ENCODE data around the gene CYFIP2.

The CYFIP2 gene

GRCh38 chr5:157362982-157363381, 97.1 kb downstream of the CYFIP2 start:
- no peaks in the 10 kb centered on the region for H3K9me3 ChIP-seq (ENCODE audit: severe bottlenecking)
- no peak for TF ChIP-seq CTCF (IDR thresholded peaks at IDR 0.05; ENCODE audit: low read depth, low read length)
- H3K27me3 ChIP-seq (ENCODE audit: insufficient read depth, low read depth, severe bottlenecking) = no peaks in the 10 kb centered on the region
- DNase-seq = no peak
- no peak overlapping the region for H3K4me3 ChIP-seq (ENCODE audit: low read depth, low read length)
- peaks cover 36% of the 10 kb centered on the region for H3K36me3 ChIP-seq
- no peak overlapping the region for H3K27ac ChIP-seq

GRCh38 chr5:157365732-157366131, 99.8 kb downstream of the CYFIP2 start:
- peaks cover 27% of the 10 kb centered on the region for H3K36me3 ChIP-seq
- H3K27me3 ChIP-seq (ENCODE audit: insufficient read depth, low read depth, severe bottlenecking) = no peaks in the 10 kb centered on the region
- no peak overlapping the region for H3K4me3 ChIP-seq (ENCODE audit: low read depth, low read length)
- no peak for TF ChIP-seq CTCF (IDR thresholded peaks at IDR 0.05; ENCODE audit: low read depth, low read length)
- no peak for DNase-seq
- H3K27ac ChIP-seq = no peak overlapping the region
- H3K9me3 ChIP-seq (ENCODE audit: severe bottlenecking) = no peaks in the 10 kb centered on the region

GRCh38 chr5:157366741-157367674, 101.1 kb downstream of the CYFIP2 start:
- Histone ChIP-seq H3K9me3 (ENCODE audit: severe bottlenecking) (no peaks in the 10 kb centered on the region), H3K36me3 (peaks cover 15% of the 10 kb centered on the region), H3K27me3 (ENCODE audit: insufficient read depth, low read depth, severe bottlenecking) (no peaks in the 10 kb centered on the region), H3K27ac (no peak overlapping the region), H3K4me3 (ENCODE audit: low read depth, low read length) (no peak overlapping the region)
- no peak for DNase-seq
- TF ChIP-seq CTCF (IDR thresholded peaks at IDR 0.05; ENCODE audit: low read depth, low read length) = peak; percentile 47

- H3K36me3 ChIP-seq = peaks cover 5% of the 10 kb centered on the region
- no peak overlapping the region for H3K4me3 ChIP-seq (ENCODE audit: low read depth, low read length)
- no peak for TF ChIP-seq CTCF (IDR thresholded peaks at IDR 0.05; ENCODE audit: low read depth, low read length)
- no peaks in the 10 kb centered on the region for H3K9me3 ChIP-seq (ENCODE audit: severe bottlenecking)
- H3K27ac ChIP-seq = no peak overlapping the region
- no peaks in the 10 kb centered on the region for H3K27me3 ChIP-seq (ENCODE audit: insufficient read depth, low read depth, severe bottlenecking)
- DNase-seq = no peak
Measured at GRCh38 chr5:157369507-157369906, 103.6 kb downstream of the CYFIP2 start.

GRCh38 chr5:157370967-157371366, 105.0 kb downstream of the CYFIP2 start:
- H3K36me3 ChIP-seq = peaks cover 9% of the 10 kb centered on the region
- no peaks in the 10 kb centered on the region for H3K9me3 ChIP-seq (ENCODE audit: severe bottlenecking)
- no peak overlapping the region for H3K4me3 ChIP-seq (ENCODE audit: low read depth, low read length)
- TF ChIP-seq CTCF (IDR thresholded peaks at IDR 0.05; ENCODE audit: low read depth, low read length) = no peak
- no peaks in the 10 kb centered on the region for H3K27me3 ChIP-seq (ENCODE audit: insufficient read depth, low read depth, severe bottlenecking)
- H3K27ac ChIP-seq = no peak overlapping the region
- DNase-seq = no peak
